Suprapubic skin (tissue), 4 donors: Measurements from ENCODE around the gene TBL1X. TPM values are rescaled to one million over a fixed set of nuclear protein-coding genes. Genes with fewer than 3 reads are reported as not detected.

Experiments
- DNase-seq, 2 donors: peaks; one replicate each; pipeline ENCODE4 v3.0.0-alpha.2; 2019; ENCODE audit warnings: low spot score in 2 of 2
- H3K27ac ChIP-seq: fragments of 200-600 bp; sonication (generic); one replicate; pipeline ENCODE4 v1.5.1; 2019
- H3K27me3 ChIP-seq: fragments of 200-600 bp; sonication (generic); one replicate; pipeline ENCODE4 v1.5.1; 2019
- H3K36me3 ChIP-seq: fragments of 200-600 bp; sonication (generic); one replicate; pipeline ENCODE4 v1.5.1; 2019
- H3K4me1 ChIP-seq: fragments of 200-600 bp; sonication (generic); one replicate; pipeline ENCODE4 v1.5.1; 2019
- H3K4me3 ChIP-seq: fragments of 200-600 bp; sonication (generic); one replicate; pipeline ENCODE4 v1.5.1; 2019; ENCODE audit warnings: mild to moderate bottlenecking
- H3K9me3 ChIP-seq: fragments of 200-600 bp; sonication (generic); one replicate; pipeline ENCODE4 v1.5.1; 2019
- CTCF ChIP-seq, 2 donors: fragments of 200-600 bp in 1 of 2; fragments of 450-650 bp in 1 of 2; sonication (generic) in 1 of 2; IDR thresholded peaks; one replicate each; pipeline ENCODE4 v1.5.1; 2016 to 2019; ENCODE audit warnings: antibody characterized with exemption in 2 of 2, mild to moderate bottlenecking in 1 of 2, moderate library complexity in 1 of 2
- EP300 ChIP-seq: sonication (generic); formaldehyde crosslinking; IDR thresholded peaks from one replicate; pipeline ENCODE4 v1.6.1; 2017; ENCODE audit warnings: antibody characterized with exemption
- POLR2A ChIP-seq, 2 donors: fragments of 450-650 bp; IDR thresholded peaks; one replicate each; pipeline ENCODE4 v1.6.1; 2017; ENCODE audit warnings: antibody characterized with exemption in 2 of 2, mild to moderate bottlenecking in 2 of 2, moderate library complexity in 2 of 2
- POLR2AphosphoS5 ChIP-seq, 3 donors: sonication (generic); formaldehyde crosslinking; IDR thresholded peaks; one replicate each; pipeline ENCODE4 v1.6.1; 2017; ENCODE audit warnings: antibody characterized with exemption in 3 of 3
- WGBS: methylation state at CpG from one replicate; pipeline ENCODE4 v1.1.5; 2018; 5-methylcytosine and 5-hydroxymethylcytosine counted together
- total RNA-seq, 4 donors: library from RNA; depleted of rRNA; stranded (reverse); fragments of >200 nt; gene quantifications; one replicate each; pipeline ENCODE4 v1.1.0, GENCODE V29; 2016

The TBL1X gene
- total RNA-seq, 4 donors from 2014 or later, result 13.2 to 31.0 (median 17.1) TPM

DNA sequence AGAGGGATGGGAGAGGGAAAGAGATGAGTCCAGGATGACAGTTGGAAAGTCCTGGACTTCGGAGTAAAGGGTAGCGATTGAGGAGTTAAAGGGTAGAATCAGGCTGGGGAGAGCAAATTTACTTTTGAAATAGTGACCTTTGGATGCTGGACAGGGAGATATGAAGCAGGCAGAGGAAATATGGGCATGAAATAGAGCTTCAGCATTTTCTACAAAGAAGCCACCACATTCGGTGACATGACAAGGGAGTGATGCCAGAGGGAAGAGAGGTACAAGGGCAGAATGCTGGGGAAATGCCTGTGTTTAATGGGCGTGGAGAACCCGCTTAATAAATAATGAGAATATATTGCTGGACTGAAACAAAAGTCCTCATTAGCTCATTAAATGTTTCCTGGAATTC lies 92.7 kb downstream of the TBL1X start:
- DNase-seq, result no peak
- 88% methylated on average over 5 of the region's 5 CpGs for WGBS
- no peaks in the 10 kb centered on the region for H3K27me3 ChIP-seq
- H3K27ac ChIP-seq, result no peak overlapping the region
- TF ChIP-seq EP300 (no peak), POLR2A (IDR thresholded peaks at IDR 0.05) (no peak), CTCF (IDR thresholded peaks at IDR 0.05) (no peak), POLR2AphosphoS5 (IDR thresholded peaks at IDR 0.05) (no peak)
- no peak overlapping the region for H3K4me3 ChIP-seq
- no peaks in the 10 kb centered on the region for H3K9me3 ChIP-seq
- H3K36me3 ChIP-seq, result no peaks in the 10 kb centered on the region
- H3K4me1 ChIP-seq, result no peaks in the 10 kb centered on the region

- TF ChIP-seq CTCF (IDR thresholded peaks at IDR 0.05), result no peak
- TF ChIP-seq POLR2AphosphoS5 (IDR thresholded peaks at IDR 0.05), result no peak
- no peak for TF ChIP-seq POLR2A (IDR thresholded peaks at IDR 0.05)
- no peak for TF ChIP-seq EP300
- no peak for DNase-seq
- 74% methylated on average over 4 of the region's 4 CpGs for WGBS
- Histone ChIP-seq H3K4me3 (no peak overlapping the region), H3K27me3 (no peaks in the 10 kb centered on the region), H3K36me3 (no peaks in the 10 kb centered on the region), H3K4me1 (no peaks in the 10 kb centered on the region), H3K9me3 (no peaks in the 10 kb centered on the region), H3K27ac (no peak overlapping the region)
Measured at GRCh38 chrX:9558615-9559014, 93.8 kb downstream of the TBL1X start.

DNA sequence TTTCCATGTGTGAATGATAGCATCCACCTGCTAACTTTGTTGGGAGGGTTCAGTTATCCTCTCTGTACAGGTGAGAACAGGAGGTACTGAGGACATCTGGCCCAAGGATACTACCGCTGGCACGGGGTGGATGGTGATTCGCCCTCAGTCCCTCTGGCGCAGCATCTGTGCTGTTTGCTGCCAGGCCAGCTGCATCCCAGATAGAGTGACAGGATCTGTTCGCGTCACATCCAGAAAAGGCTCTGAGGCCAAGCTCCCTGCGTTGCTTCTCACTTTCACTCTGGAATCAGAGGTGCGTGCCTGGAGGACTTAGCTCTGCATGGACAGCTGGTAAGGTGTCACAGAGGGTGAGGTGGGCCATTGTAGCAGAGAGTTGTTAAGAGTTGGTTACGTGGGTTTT lies 95.4 kb downstream of the TBL1X start:
- Histone ChIP-seq H3K4me1 (no peaks in the 10 kb centered on the region), H3K4me3 (no peak overlapping the region), H3K27ac (no peak overlapping the region), H3K9me3 (no peaks in the 10 kb centered on the region), H3K36me3 (no peaks in the 10 kb centered on the region), H3K27me3 (no peaks in the 10 kb centered on the region)
- TF ChIP-seq EP300 (no peak), POLR2A (IDR thresholded peaks at IDR 0.05) (no peak), POLR2AphosphoS5 (IDR thresholded peaks at IDR 0.05) (no peak), CTCF (IDR thresholded peaks at IDR 0.05) (no peak)
- WGBS, result 79% methylated on average over 6 of the region's 9 CpGs
- no peak for DNase-seq

DNA sequence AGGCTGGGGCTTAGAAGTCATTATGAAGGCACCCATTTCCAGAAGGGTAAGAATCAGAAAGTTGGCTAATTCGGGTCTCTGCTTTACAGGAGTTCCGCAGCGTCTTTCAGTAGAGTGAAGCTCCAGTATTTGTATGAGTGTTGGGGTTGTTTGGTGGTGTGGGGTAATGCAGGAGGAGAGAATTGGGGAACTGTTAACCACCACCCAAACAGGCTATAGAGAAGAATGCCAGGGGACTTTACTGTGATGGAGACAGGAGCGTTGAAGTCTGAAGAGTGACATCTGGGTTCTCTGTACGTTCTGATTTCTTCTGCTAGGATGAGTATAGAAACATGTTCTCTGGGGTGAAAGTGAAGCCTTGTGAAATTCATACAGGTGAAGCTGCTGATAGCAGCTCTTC lies 96.3 kb downstream of the TBL1X start:
- TF ChIP-seq EP300 (no peak), POLR2A (IDR thresholded peaks at IDR 0.05) (no peak)
- Histone ChIP-seq H3K27me3 (no peaks in the 10 kb centered on the region), H3K4me3 (no peak overlapping the region), H3K27ac (no peak overlapping the region), H3K9me3 (no peaks in the 10 kb centered on the region), H3K36me3 (no peaks in the 10 kb centered on the region), H3K4me1 (peaks cover 4% of the 10 kb centered on the region)
- no peak for DNase-seq
- WGBS, result 90% methylated on average over 5 of the region's 5 CpGs

GRCh38 chrX:9562851-9563250 lies 98.0 kb downstream of the TBL1X start:
- DNase-seq, result no peak

More at GRCh38 chrX:9562851-9563250, 98.0 kb downstream of the TBL1X start:
- Histone ChIP-seq H3K27me3 (no peaks in the 10 kb centered on the region), H3K27ac (no peak overlapping the region), H3K4me3 (no peak overlapping the region), H3K4me1 (peaks cover 10% of the 10 kb centered on the region), H3K36me3 (no peaks in the 10 kb centered on the region), H3K9me3 (no peaks in the 10 kb centered on the region)
- no peak for TF ChIP-seq CTCF (IDR thresholded peaks at IDR 0.05)
- TF ChIP-seq EP300, result no peak
- no peak for TF ChIP-seq POLR2AphosphoS5 (IDR thresholded peaks at IDR 0.05)
- TF ChIP-seq POLR2A (IDR thresholded peaks at IDR 0.05), result no peak
- WGBS, result 54% methylated on average over 8 of the region's 8 CpGs
